Daoy (cell line): Measurements from ENCODE around the gene C17orf50. TPM values are rescaled to one million over a fixed set of nuclear protein-coding genes. Genes with fewer than 3 reads are reported as not detected.
A peak's percentile ranks its signal among the peaks of the same experiment; 100 is the strongest.

Experiments
- DNase-seq: peaks from one replicate; pipeline ENCODE4 v3.0.0-alpha.2; 2015; ENCODE audit warnings: low read depth
- total RNA-seq: library from RNA; depleted of rRNA; stranded (reverse); fragments of >200 nt; shearing (Covaris generic); gene quantifications from 2 replicates; pipeline ENCODE4 v1.2.3, GENCODE V29; 2014; rRNA removed

The C17orf50 gene
- not detected in 2 replicates for total RNA-seq

DNA sequence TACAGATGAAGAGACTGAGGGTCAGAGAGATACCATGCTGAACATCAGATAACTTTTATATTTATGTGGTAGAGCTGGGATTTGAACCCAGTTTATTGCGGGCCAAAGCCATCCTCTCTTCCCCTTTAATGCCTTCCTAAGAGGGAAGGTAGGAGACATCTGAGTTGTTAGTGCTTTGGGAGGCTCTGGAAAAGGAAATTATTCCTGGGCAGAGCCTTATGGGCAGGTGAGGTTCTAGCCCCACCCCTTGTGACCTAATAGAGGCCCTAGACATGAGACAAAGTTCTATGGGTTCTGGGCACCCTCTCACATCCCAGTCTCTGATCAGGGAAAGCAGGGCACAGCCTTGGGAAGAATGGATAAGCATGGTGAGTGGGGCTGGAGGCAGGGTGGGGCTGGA lies at the start of gene C17orf50:
TSS of gene C17orf50 (plus strand) at position 301 of the 400 bp plus-strand sequence. CDS start at position 356, 55 bp downstream.
- no peak for DNase-seq

DNA sequence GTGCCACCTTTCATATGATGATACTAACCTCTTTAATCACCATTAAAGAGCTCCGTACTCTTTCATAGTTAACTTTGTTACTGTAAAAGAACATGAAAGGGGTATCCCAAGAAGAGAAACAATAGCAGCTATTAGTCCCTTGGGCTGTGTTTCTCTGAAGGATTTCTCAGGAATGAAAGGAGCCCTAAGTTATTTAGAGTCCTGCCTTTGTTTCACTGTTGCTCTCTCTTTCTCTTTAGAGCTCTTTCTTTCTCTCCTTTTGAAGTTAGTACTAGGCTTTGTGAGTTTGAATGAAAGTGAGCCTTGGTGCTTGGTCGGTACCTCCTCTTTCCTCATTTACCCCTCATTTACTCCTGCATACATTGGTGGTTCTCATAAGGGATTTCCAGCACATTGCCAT lies 49.7 kb upstream of the C17orf50 start:
- DNase-seq = no peak

DNA sequence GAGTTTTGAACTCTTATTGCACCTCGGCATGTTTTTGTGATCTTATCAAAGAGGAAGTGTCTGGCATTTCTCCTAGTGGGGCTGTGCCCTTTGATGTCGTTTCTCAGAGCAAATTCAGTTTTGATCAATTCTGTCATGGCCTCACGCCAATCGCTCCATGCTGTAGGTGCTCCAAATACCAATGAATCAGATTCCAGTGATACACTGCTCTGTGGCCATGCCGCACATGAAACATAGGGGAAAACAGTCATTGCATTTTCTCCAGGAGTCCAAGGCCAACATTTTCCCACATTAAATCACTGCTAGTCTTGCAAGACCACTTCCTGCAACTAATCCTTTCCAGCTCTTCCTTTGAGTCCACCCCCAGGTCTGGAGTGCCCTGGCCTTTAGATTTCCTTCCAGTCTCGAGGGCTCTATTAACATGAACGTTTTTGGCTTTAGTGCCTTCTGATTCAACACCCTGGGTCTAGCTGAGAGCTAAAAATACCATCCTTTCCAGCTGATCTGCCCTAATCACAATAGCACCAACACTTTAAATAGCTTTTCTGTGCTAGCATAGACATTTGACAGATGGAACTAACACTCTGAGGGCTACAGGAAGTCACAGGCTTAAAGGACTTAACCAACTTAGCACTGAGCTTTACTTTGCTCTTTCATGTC lies 47.5 kb upstream of the C17orf50 start:
- peak; percentile 42 for DNase-seq

DNA sequence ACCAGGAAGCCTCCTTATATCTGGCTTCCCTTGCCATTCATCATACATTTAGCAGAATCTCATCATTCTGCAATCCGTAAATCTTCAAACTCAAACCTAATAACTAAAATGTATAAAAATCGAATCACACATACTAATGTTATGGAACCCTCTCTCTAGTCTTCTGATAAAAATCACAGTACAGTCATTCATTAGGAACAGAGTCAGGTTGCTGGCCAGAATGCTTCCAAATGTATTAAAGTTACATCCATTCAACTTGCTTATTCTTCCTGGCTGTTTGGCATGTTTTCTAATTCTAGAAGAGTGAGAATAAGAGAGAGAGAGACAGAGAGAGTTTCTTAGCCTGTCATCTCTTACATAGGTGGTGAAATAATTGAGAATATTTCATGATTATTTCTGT lies 45.7 kb upstream of the C17orf50 start:
- DNase-seq = no peak

DNA sequence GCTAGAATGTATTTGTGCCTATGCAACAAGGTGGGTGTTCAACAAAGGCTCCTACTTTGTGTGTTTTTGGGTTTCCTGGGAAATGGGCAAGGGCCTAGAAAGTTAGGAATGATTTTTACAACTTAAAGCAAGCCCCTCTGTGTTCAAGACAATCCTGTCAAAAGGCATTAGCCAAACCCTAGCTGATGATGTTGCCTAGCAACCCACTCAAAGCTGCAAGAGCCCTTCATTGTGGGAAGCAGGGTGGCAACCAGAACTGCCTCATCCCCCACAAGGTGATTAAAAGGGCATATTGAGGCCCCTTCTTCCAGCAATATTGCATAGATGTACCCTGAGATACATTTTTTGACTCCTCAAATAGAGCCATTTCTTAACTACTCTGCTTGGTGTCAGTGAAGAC lies 45.3 kb upstream of the C17orf50 start:
- DNase-seq = no peak

DNA sequence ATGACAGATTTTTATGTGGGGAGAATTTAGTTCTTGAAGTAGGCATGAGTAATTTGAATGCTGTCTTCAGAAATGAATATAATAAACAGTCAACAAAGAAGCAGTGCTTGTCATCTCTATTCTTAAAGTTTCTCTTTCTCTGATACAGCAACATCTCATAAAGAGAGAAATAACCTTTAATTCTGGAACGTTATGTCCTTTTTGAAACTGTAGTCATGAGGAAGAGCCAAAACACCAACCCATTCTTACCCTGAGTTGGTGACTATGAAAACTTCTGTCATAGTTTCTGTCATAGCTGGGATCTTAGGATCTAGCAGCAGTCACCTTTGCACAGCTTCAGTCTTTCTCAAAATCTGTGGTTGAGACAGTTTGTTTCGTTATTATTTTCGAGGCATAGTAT lies 44.5 kb upstream of the C17orf50 start:
- no peak for DNase-seq

DNA sequence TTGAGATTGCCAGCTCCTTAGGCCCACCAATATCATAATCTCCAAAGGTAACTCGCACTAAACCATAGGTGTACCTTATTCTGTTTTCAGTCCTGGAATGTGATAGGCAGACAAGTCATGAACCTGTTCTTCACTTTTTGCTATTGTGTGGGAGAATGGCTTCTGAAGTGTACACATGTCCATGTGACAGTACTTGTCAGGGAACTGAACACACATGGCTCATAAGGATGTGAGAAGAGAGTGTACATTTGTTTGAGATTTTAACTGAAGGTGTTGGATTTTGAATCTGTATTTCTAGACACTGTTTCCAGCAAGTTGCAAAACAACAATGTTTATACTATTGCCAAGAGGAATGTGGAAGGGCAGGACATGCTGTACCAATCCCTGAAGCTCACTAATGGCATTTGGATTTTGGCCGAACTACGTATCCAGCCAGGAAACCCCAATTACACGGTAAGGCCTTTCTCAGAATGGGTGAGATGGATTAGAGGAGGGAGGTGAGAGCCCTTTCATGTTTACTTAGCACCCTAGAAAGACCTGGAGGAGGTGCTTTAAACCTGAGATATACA lies 43.7 kb upstream of the C17orf50 start:
- DNase-seq = no peak

DNA sequence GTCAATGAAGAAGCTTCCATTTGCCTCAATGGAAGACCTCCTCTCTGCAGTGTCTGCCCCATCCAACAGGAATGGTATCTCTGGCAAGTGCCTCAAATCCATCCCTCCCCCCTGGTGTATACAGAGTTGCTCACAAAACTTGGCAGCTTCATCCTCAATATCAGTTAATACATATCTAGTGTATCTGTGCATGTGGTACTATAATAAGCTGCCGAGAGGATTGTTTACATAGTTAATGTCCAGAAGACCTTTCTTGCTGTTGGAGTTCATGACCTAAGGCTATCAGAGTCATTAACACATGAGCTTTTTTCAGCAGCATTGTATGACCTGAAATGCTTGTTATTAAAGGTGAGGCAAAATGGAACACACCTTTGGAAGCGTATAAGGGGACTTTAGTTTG lies 43.2 kb upstream of the C17orf50 start:
- no peak for DNase-seq

DNA sequence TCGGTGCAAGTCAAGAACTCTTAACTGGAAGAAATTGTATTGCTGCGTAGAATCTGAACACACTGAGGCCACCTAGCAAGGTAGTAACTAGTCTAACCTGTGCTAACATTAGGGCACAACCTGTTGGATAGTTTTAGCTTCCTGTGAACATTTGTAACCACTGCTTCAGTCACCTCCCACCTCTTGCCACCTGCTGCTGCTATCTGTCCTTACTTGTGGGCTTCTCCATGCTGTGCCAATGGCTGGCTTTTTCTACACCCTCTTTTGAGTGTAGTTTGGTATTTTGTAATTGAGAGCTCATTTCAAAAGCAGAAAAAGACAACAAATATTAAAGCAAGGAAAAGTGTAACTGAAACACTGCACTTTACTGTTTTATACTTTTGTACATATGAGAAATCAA lies 37.0 kb upstream of the C17orf50 start:
- no peak for DNase-seq

DNA sequence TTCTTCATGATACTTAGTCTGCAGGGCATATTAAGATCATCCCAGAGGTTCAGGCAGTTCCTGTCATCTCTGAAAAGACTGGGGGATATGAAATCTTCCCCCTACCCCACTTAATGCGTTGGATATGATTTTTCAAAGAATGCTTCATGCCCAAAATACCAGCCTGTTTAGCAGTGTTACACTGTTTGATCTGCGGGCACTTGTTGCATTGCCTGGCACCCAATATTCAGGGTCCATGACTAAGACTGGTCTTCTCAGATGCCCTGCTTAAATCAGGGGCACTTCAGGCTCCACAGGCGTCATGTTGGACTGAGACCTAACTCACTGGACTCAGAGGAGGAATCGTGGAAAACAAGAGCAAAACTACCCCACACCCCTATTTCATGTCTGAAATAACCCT lies 35.6 kb upstream of the C17orf50 start:
- no peak for DNase-seq

DNA sequence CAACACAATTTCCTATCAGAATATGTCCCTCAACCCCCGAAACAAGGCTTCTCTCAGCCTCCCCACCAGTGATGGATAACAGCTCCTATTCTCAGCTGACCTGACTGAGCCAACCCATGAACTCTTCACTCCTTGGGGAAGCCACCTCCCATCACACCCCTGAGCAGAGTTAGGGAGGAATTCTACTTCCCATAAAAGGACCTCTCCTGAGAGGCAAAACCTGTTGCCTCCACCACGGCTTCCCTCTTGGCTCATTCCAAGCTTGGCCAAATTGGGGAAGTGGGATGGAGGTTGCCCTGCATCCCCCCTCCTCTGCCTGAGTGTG lies 34.9 kb upstream of the C17orf50 start:
- DNase-seq = no peak

DNA sequence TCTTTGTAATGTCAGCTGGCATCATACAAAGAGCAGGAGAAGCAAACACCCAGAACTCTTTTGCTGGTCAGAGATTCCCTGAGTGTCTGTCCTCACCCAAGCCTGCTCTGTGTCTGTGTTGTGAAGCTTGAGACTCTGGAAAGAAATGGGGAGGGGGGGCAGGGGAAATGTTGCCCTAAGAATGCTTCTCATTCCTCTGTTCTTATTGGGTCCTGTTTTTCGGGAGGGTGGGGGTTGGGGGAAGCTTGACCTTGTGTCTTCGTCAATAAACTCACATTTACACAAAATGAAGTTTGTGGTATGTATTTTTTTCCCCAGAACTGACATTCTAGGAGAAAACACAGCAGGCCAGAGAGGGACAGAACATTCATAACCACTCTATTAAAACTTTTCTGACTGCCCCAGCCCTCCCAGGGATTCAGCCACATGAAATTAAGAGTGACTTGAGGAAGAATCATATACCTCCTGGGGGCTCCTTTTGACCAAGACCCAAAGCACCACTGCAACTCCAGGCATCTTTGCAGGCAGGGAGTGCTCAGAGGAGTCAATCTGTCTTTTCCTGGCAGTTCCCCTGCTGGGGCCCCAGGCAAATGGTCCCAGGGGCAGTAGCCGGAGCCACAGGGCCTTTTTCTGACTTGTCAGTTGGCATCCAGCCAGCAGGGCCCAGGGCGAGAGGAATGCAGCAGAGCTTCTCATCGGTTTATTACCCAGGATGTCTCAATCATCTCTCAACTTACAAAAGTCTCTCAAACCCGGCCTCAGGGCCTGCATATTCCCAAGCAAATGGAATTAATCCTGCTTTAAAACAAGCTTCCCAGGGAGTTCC lies 34.3 kb upstream of the C17orf50 start:
- peak; percentile 82 for DNase-seq

DNA sequence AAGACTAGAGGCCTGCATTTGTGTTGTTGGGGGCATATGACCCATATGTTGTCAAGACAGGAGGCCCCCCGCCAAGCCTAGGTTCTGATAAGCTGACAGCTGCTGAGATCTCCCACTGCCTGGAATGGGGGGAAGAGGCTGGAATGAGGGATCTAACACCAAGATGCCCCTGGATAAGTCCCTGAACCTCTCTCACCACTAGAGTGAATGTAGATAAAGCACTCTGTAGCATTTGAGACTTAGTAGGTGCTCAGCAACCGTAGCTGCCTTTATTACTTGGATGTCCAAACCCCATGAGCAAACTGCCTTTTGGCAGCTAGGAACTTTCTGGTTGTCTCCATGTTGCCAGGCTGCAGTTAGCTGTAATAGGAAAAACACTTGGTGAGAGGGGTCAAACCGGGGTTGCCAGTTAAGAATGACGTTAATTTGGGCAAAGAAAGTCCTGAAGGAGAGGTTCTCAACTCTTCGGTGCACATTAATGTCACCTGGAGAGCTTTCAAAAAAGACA lies 33.7 kb upstream of the C17orf50 start:
- no peak for DNase-seq

DNA sequence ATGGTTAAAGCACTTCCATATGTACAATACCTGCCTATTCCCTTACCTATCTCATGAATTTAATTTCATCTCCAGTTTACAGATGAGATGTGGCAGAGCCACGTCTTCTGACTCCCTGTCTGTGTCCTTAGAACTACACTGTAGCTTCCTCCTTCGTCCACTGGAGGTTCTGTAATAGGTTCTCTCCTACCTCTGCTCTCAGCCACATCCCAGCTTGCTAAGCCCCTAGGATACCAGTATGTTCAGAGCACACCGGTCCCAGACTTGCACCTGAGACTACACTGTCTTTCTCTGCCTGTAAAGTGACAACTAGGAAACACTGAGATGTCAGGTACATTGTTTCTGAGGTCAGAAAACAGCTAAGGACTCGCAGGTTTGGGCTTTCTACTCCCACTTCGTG lies 33.1 kb upstream of the C17orf50 start:
- DNase-seq = no peak

DNA sequence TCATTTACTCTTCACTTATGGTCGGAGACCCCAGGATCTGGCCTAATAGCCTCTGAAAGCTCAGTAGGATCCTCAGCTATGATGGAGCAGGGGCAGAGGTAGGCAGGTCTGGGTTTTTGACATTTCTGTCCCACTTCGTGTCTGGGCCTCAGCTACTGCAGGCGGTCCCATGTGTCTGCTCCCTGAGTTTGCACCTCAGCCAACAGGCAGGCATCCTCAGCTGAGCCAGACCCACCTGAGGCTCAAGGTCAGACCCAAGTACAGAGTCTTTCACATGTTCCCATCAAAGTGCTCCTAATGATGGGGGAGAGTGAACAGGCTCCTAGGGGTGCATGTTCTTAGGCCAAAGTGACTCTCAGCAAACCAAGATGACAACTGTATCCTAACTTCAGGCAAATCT lies 32.1 kb upstream of the C17orf50 start:
- no peak for DNase-seq

DNA sequence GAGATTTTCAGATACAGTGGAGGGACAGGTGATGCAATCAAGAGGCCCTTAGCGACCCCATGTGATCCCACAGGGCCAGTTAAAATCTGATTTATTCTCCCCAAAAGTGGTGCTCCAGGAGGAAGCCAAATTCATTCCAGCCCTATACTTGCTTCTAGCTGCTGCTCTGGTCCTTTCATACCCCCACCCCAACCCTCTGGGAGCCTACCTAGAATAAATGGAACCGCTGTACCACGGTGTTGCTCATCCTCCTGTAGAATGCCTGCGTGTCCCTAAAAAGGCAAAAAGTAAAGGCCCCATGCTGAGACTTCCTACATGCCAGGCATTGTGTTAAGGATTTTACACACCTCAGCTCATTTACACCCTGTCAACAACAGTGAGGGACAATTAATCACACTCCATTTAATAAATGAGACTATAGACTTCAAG lies 31.3 kb upstream of the C17orf50 start:
- no peak for DNase-seq

DNA sequence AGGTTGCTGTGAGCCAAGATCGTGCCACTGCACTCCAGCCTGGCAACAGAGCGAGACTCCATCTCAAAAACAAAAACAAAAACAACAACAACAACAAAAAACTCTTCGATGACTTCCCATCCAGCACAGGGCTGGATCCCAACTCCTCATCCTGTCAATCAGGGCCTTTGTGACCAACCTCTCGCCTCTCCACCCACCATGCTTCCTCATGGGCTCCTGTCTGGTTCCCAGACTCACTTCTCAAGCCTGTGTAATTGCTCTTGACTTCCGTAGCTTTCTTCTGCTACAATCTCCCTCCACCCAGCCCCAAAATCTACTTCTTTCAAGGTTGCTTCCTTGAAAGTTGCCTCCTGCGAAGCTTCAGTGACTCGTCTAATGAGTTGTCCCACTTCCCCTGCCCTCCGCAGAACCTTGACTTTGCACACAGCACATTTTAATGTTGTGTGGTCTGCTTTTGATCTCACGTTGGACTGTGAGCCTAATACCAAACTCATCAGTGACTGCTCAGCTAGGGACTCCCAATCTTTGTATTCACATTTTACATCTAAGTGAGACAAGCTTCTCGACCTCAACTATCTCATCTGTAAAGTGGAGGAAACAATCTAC lies 30.2 kb upstream of the C17orf50 start:
- DNase-seq = no peak

DNA sequence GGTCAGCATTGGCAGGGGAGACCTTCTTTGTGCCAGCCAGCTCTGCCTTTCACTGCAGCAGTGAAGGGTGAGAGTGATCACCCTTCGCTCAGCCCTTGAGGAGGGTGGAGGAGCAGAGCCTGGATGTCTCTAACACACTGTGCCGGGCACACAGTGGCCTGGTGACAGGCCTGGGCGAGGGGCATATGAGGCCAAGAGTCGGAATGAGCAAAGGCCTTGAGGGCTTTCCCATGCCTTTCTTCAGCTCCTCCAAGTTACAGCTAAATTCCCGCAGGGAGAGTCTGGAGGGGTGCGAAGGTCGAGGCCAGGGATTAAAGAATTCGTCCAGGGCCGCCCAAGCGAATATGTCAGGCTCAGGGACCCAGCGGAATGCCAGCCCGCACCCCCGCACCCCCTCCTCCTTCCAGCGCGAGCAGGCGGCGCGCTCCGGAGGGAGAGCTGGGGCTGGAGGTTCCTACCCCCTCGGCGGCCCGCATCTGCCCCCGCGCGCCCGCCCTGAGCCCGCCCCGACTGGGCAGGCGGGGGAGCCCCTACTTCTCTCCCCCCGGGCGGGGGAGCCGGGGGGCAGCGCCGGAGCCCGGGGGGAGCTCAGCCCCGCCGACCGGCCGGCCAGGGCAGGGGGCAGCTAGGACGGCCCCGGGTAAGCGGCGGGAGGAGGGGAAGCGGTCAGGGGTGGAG lies 29.3 kb upstream of the C17orf50 start, which contains the start of gene RASL10B:
TSS of gene RASL10B (plus strand) at position 401 of the 678 bp plus-strand sequence. CDS start 3,546 bp downstream, outside the sequence.
- DNase-seq = peak; percentile 68

DNA sequence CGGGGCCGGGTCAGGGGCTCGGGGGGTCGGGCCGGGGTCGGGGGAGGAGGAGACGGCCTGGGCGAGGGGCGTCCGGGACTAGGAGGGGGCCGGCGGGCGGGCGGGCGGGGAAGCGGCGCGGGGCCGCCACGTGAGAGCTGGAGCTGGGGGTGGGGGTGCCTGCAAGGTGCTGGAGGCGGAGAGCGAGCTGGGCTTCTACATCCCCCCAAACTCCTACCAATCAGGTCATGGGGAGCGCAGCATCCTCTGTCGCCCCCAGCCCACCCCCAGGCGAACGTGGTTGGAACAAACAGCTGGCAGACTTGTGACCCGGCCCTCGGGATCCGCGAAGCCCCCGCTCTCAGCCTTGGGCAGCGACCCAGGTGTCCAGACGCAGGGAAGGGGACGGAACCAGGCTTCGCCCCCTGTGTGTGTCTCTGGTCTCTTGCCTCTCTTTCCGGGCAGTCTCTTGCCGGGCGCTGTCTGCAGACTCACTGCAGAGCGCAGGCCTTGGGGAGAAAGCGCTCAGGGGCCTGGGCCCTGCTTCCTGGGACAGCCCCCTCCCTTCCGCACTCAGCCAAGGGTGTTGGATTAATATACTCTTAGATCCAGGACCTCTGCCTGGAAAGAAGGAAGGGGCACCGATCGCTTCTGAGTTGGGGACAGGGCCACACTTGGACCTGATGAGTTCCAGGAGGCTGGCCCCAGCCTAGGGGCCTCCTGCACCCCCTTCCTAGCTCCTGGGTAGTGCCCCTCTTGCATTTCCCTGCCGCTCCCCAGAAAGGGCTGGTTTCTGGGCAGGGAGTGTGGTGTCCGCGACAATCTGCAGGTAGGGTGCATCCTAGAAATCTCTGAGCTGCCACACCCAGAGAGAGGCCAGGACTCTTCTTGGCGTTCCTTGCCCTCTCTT lies 28.5 kb upstream of the C17orf50 start:
- DNase-seq = no peak

DNA sequence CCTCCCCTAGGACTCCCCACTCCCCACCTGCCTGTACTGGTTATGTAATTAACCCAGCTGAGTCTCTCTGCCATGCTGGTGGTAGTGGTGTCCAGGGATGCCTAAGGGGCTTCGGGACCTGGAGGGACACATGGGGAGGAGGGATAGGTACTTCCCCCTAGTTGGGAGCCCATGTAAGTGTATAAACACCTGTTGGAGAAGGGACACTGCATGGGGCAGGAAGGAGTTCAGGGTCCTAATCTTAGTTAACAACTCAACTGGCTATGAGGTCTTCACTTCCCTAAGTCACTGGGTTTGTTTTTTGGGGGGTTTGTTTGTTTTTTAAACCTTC lies 27.9 kb upstream of the C17orf50 start:
- DNase-seq = no peak

DNA sequence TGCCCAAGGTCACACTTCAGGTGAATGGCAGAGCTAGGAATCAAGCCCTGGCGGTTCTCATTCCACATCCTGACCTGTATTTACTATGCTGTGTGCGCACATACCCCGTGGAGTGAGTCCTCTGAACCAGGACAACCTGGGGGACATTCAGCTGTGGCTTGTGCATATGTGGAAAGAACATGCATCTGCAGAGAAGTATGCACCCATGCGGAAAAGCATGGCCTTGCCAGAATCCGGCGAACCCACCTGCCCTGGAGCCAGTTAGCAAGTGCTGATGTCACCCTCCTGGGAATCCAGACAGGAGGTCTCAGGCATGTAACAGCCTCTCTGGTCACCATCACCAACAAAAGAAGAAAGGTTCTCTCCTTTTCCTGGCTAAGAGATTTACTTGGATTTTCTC lies 27.3 kb upstream of the C17orf50 start:
- DNase-seq = no peak
